Bladder microvascular endothelial cell (primary cell): ENCODE results near the gene DONSON. TPM values are rescaled to one million over a fixed set of nuclear protein-coding genes. Genes with fewer than 3 reads are reported as not detected.

Experiments
- total RNA-seq: library from RNA; depleted of rRNA; stranded (reverse); fragments of >200 nt; gene quantifications from 2 replicates; pipeline ENCODE4 v1.2.3, GENCODE V29; 2014

Gene DONSON
- total RNA-seq: 16.4 and 17.5 TPM in 2 replicates

GRCh38 chr21:33588485-33589335 is at the start of gene DONSON:
DONSON (minus strand) TSS chr21:33588684; CDS start chr21:33588641, 43 bp downstream.

DNA sequence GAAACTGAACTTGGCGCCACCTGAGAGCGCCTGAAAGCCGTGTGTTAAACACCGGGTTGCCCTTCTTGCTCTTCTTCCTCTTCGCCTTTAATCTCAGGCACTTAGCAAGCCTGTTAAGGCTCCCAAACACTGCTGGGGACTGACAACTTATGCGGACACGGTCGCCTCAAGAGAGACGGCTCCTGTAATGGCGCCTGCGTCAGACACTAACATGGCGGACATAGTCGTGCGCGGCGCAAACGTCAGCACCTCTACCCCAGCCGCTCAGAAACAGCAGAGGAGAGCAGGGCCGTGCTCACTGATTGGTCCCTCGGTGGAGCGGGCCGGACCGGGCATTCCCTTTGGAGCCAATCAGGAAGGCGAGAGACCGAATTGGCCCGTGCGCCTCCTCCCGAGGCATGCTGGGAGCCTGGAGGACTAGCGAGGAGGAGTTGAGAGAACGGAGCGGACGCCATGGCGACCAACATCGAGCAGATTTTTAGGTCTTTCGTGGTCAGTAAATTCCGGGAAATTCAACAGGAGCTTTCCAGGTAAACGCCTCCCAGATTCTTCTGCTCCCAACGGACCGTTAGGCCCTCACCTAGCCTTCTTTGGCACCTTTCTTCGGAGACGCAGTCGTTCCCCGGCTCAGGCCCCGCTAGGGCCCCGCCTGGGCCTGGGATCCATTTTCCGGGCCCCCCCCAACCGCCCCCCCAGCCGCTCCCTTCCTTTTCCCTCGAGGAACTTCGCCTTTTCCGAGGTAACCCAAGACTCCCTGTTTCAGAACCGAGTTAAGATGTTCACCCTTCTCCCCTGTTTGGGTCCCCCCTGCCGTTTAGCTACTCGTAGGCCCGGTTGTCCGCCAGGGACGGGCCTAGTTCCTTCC is 45.6 kb downstream of the DONSON start, which contains the start of gene SON:
TSS of gene SON (plus strand) at position 399 of the 865 bp plus-strand sequence. CDS start at position 454, 55 bp downstream.

DNA sequence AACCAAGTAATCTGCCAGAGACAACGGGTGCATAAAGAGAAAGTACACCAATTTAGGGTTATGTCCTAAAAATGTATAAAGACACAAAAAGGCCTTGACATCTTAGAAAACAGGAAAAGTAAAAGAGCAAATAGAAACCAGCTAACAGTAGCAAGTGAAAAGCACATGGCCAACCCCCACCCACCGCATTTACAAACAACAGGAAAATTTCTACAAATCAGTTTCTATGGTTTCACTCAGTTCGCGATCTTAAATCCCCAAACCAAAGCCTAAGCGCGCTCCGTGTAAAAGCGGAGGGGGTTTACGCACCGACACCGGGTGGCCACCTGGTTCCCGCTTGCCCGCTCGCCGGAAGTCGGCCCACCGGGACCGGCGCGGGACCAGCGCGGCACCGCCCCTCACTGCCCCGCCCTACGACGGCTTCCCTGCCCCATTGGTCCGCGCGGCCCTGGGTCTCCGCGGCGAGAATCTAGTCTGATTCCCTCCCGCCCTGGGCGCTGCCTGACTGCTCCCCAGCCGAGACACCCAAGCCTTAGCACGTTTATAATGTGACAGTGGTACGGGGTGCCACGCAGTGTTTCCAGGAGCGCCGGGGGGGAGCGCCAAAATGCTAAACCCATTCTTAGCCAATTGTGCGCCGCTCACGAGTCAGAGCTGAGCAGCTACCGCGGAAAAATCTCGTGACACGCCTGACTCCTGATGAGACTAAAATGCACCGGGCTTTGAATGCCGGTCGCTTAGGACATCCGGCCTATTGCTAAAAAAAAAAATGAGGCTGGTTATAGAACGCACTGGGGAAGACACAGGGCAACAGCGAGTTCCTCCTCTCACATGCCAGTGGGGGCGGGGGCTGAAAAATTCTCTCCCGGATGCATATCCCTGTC is 46.5 kb downstream of the DONSON start, which contains the start of gene GART:
TSS of gene GART (minus strand) at position 362 of the 884 bp plus-strand sequence. CDS start 2,802 bp downstream, outside the sequence.

Other genes starting within 250 kb of the DONSON start
- 27.5 and 76.2 TPM in 2 replicates for gene IFNGR2, start 185.3 kb downstream of the DONSON start, total RNA-seq
- 24.7 and 25.9 TPM in 2 replicates for gene TMEM50B, start 108.7 kb downstream of the DONSON start, total RNA-seq
- gene DNAJC28, start 97.0 kb downstream of the DONSON start, total RNA-seq: 0.97 and 1.4 TPM in 2 replicates
- 55.2 and 69.4 TPM in 2 replicates for gene GART, start 46.6 kb downstream of the DONSON start, total RNA-seq
- 96.7 and 234 TPM in 2 replicates for gene SON, start 45.6 kb downstream of the DONSON start, total RNA-seq
- 18.8 and 40.3 TPM in 2 replicates for gene CRYZL1, start 53.1 kb upstream of the DONSON start, total RNA-seq
- 31.2 and 97.6 TPM in 2 replicates for gene ITSN1, start 53.8 kb upstream of the DONSON start, total RNA-seq